H1 (cell line): ENCODE data around the gene C19orf38. TPM values are rescaled to one million over a fixed set of nuclear protein-coding genes. Genes with fewer than 3 reads are reported as not detected.

Source experiments
- CTCF ChIA-PET: fragments of 300-600 bp; sonication (Branson Sonifier 250); formaldehyde crosslinking; loops from one replicate; lab custom pipeline; 2021; ENCODE audit not compliant: partially characterized antibody; lab: Charles Lee
- POLR2A ChIA-PET: fragments of 300-600 bp; sonication (Branson Sonifier 250); formaldehyde crosslinking; loops from one replicate; lab custom pipeline; 2021; ENCODE audit warnings: inconsistent platforms; ENCODE audit not compliant: partially characterized antibody; lab: Charles Lee
- DNase-seq, 2 experiments: peaks; one replicate each; pipeline versions ENCODE4 v3.0.0 to v3.0.0-alpha.2; 2010 to 2022; ENCODE audit warnings: low spot score in 2 of 2, low read depth in 1 of 2, mixed read lengths in 1 of 2
- FAIRE-seq: peaks from 2 replicates; lab custom pipeline; 2011; peaks lifted over from hg19 to GRCh38; lab: Jason Lieb, UNC
- H2AFZ ChIP-seq: 2 replicates; pipeline ENCODE4 v1.8.1; 2012; ENCODE audit warnings: low read length, inconsistent platforms
- H2AK5ac ChIP-seq: 2 replicates; pipeline ENCODE4 v1.6.1; 2013; ENCODE audit warnings: low read depth, low read length
- H2BK120ac ChIP-seq: replicated peaks from 2 replicates; pipeline ENCODE3; 2013; ENCODE audit warnings: low read depth, low read length, inconsistent platforms
- H2BK12ac ChIP-seq: 2 replicates; pipeline ENCODE4 v1.6.1; 2013; ENCODE audit warnings: low read depth, low read length
- H2BK15ac ChIP-seq: 2 replicates; pipeline ENCODE4 v1.6.1; 2013; ENCODE audit warnings: low read length
- H2BK20ac ChIP-seq: 2 replicates; pipeline ENCODE4 v1.6.1; 2013; ENCODE audit warnings: low read length
- H2BK5ac ChIP-seq: 2 replicates; pipeline ENCODE4 v1.6.1; 2013; ENCODE audit warnings: low read depth, low read length
- H3K14ac ChIP-seq: 2 replicates; pipeline ENCODE4 v1.6.1; 2013; ENCODE audit warnings: inconsistent platforms; ENCODE audit not compliant: insufficient read length
- H3K18ac ChIP-seq: 2 replicates; pipeline ENCODE4 v1.6.1; 2013; ENCODE audit warnings: low read length; ENCODE audit errors: extremely low read depth
- H3K23ac ChIP-seq: 2 replicates; pipeline ENCODE4 v1.6.1; 2013; ENCODE audit warnings: inconsistent platforms; ENCODE audit not compliant: insufficient read length
- H3K23me2 ChIP-seq: 2 replicates; pipeline ENCODE4 v1.6.1; 2013; ENCODE audit warnings: low read depth, low read length
- H3K27ac ChIP-seq: 2 replicates; pipeline ENCODE4 v1.6.1; 2011; ENCODE audit warnings: low read depth, low read length, inconsistent platforms
- H3K27me3 ChIP-seq, 4 experiments: replicated peaks in 1 of 4; 1 replicate in 1 of 4; 2 replicates in 3 of 4; pipeline versions ENCODE4 v1.6.1 to v1.8.1; 2011 to 2013; ENCODE audit warnings: low read length in 3 of 4, mild to moderate bottlenecking in 3 of 4, inconsistent platforms in 2 of 4, mixed read lengths in 2 of 4, moderate library complexity in 1 of 4; ENCODE audit not compliant: control insufficient read depth in 3 of 4, insufficient read depth in 3 of 4; ENCODE audit errors: extremely low read depth in 1 of 4
- H3K36me3 ChIP-seq, 4 experiments: 2 replicates each; pipeline versions ENCODE4 v1.6.1 to v1.8.1; 2011 to 2013; ENCODE audit warnings: mild to moderate bottlenecking in 4 of 4, low read length in 3 of 4, moderate library complexity in 2 of 4, control low read depth in 1 of 4, inconsistent platforms in 1 of 4; ENCODE audit not compliant: insufficient read depth in 4 of 4, control insufficient read depth in 2 of 4
- H3K4ac ChIP-seq: replicated peaks from 2 replicates; pipeline ENCODE3; 2013; ENCODE audit warnings: low read length, low read depth, mixed read lengths, inconsistent platforms; ENCODE audit not compliant: insufficient read length
- H3K4me1 ChIP-seq, 4 experiments: replicated peaks in 1 of 4; 1 replicate in 1 of 4; 2 replicates in 3 of 4; pipeline versions ENCODE4 v1.6.1 to v1.8.1; 2011 to 2013; ENCODE audit warnings: low read length in 3 of 4, inconsistent platforms in 2 of 4, mixed read lengths in 1 of 4; ENCODE audit not compliant: insufficient read depth in 4 of 4, control insufficient read depth in 3 of 4
- H3K4me2 ChIP-seq, 2 experiments: 2 replicates each; pipeline versions ENCODE4 v1.6.1 to v1.8.1; 2011 to 2013; ENCODE audit warnings: low read depth in 2 of 2, low read length in 2 of 2, control low read depth in 1 of 2, inconsistent platforms in 1 of 2, mild to moderate bottlenecking in 1 of 2; ENCODE audit not compliant: insufficient read depth in 1 of 2
- H3K4me3 ChIP-seq, 4 experiments: fragments of 200-600, 300-600 bp in 1 of 4; sonication (generic), shearing (Covaris generic), sonication (Bioruptor Twin) in 1 of 4; 2 replicates each; pipeline versions ENCODE4 v1.5.1 to v1.8.1; 2011 to 2016; ENCODE audit warnings: low read length in 4 of 4, low read depth in 3 of 4, control low read depth in 2 of 4, inconsistent platforms in 2 of 4, mild to moderate bottlenecking in 2 of 4, mixed read lengths in 1 of 4, moderate library complexity in 1 of 4; ENCODE audit not compliant: insufficient read depth in 2 of 4; ENCODE audit errors: extremely low read depth in 1 of 4
- H3K56ac ChIP-seq: replicated peaks from 2 replicates; pipeline ENCODE3; 2013; ENCODE audit warnings: low read depth, mild to moderate bottlenecking, mixed read lengths, low read length, inconsistent platforms; ENCODE audit not compliant: insufficient read length
- H3K79me1 ChIP-seq: 2 replicates; pipeline ENCODE4 v1.6.1; 2013; ENCODE audit warnings: low read depth, low read length, control low read depth
- H3K79me2 ChIP-seq, 2 experiments: 2 replicates each; pipeline versions ENCODE4 v1.6.1 to v1.8.1; 2012 to 2013; ENCODE audit warnings: low read length in 2 of 2, mild to moderate bottlenecking in 2 of 2, inconsistent platforms in 1 of 2; ENCODE audit not compliant: insufficient read depth in 2 of 2, control insufficient read depth in 1 of 2
- H3K9ac ChIP-seq, 4 experiments: replicated peaks in 1 of 4; 1 replicate in 1 of 4; 2 replicates in 3 of 4; pipeline versions ENCODE4 v1.6.1 to v1.8.1; 2011 to 2013; ENCODE audit warnings: low read depth in 3 of 4, low read length in 3 of 4, control low read depth in 2 of 4, mild to moderate bottlenecking in 2 of 4, moderate library complexity in 2 of 4, inconsistent platforms in 1 of 4; ENCODE audit errors: extremely low read depth in 1 of 4
- H3K9me3 ChIP-seq, 2 experiments: 2 replicates each; pipeline versions ENCODE4 v1.6.1 to v1.8.1; 2012 to 2013; ENCODE audit warnings: mild to moderate bottlenecking in 2 of 2, moderate library complexity in 2 of 2, control low read depth in 1 of 2, inconsistent platforms in 1 of 2, low read depth in 1 of 2, low read length in 1 of 2, mixed read lengths in 1 of 2; ENCODE audit not compliant: insufficient read depth in 2 of 2
- H4K20me1 ChIP-seq, 2 experiments: replicated peaks in 1 of 2; 2 replicates each; pipeline versions ENCODE3 to v1.8.1; 2011 to 2013; ENCODE audit warnings: inconsistent platforms in 2 of 2, low read length in 2 of 2, mild to moderate bottlenecking in 1 of 2; ENCODE audit not compliant: insufficient read depth in 2 of 2, control insufficient read depth in 1 of 2
- H4K5ac ChIP-seq: 2 replicates; pipeline ENCODE4 v1.6.1; 2013; ENCODE audit warnings: low read length, low read depth, mixed read lengths, inconsistent platforms; ENCODE audit not compliant: insufficient read length
- H4K8ac ChIP-seq: 2 replicates; pipeline ENCODE4 v1.8.0; 2013; ENCODE audit warnings: mild to moderate bottlenecking, moderate library complexity, low read length, inconsistent platforms; ENCODE audit not compliant: insufficient read depth; ENCODE audit errors: extremely low read depth
- H4K91ac ChIP-seq: replicated peaks from 2 replicates; pipeline ENCODE3; 2013; ENCODE audit warnings: low read length, mixed read lengths, inconsistent platforms; ENCODE audit not compliant: insufficient read length
- ASH2L ChIP-seq: fragments of 200-600, 300-600 bp; sonication (generic); IDR thresholded peaks from one replicate; pipeline ENCODE4 v1.7.1; 2017; ENCODE audit warnings: low read length
- BRCA1 ChIP-seq: IDR thresholded peaks from 2 replicates; pipeline ENCODE4 v1.6.1; 2012; ENCODE audit warnings: low read depth, low read length, improper control_type of control experiment
- CBX8 ChIP-seq: fragments of 300-800, 300-1000 bp; sonication (generic); IDR thresholded peaks from 2 replicates; pipeline ENCODE4 v1.7.1; 2016; ENCODE audit warnings: low read depth, low read length, borderline replicate concordance
- CEBPB ChIP-seq: IDR thresholded peaks from 2 replicates; pipeline ENCODE4 v1.6.1; 2012; ENCODE audit warnings: low read depth, low read length
- CTBP2 ChIP-seq: IDR thresholded peaks from 2 replicates; pipeline ENCODE4 v1.7.0; 2011; ENCODE audit warnings: borderline replicate concordance, mild to moderate bottlenecking, moderate library complexity, mixed read lengths, low read length; ENCODE audit not compliant: insufficient read depth, insufficient read length
- EZH2 ChIP-seq: fragments of 200-600 bp; sonication (generic); IDR thresholded peaks from 2 replicates; pipeline ENCODE4 v1.7.1; 2012; ENCODE audit warnings: low read depth, mild to moderate bottlenecking, moderate library complexity, low read length, inconsistent platforms; ENCODE audit not compliant: severe bottlenecking
- JUN ChIP-seq: IDR thresholded peaks from 2 replicates; pipeline ENCODE4 v1.6.1; 2011; ENCODE audit warnings: low read depth, mild to moderate bottlenecking, improper control_type of control experiment, low read length
- KDM1A ChIP-seq: fragments of 200-600, 300-600 bp; sonication (generic); IDR thresholded peaks from 2 replicates; pipeline ENCODE4 v1.7.1; 2016; ENCODE audit warnings: mild to moderate bottlenecking, low read length, borderline replicate concordance
- KDM4A ChIP-seq: IDR thresholded peaks from one replicate; pipeline ENCODE4 v1.7.1; 2012; ENCODE audit warnings: low read depth, mild to moderate bottlenecking, moderate library complexity, low read length, inconsistent platforms; ENCODE audit not compliant: severe bottlenecking
- NRF1 ChIP-seq: IDR thresholded peaks from 2 replicates; pipeline ENCODE4 v1.6.1; 2011; ENCODE audit warnings: mild to moderate bottlenecking, low read depth, low read length, improper control_type of control experiment
- RNF2 ChIP-seq: fragments of 200-900, 300-1000 bp; sonication (generic); IDR thresholded peaks from 2 replicates; pipeline ENCODE4 v1.7.1; 2016; ENCODE audit warnings: borderline replicate concordance, low read depth, mild to moderate bottlenecking, antibody characterized with exemption, low read length; ENCODE audit not compliant: poor library complexity, severe bottlenecking; ENCODE audit errors: missing control alignments
- SIN3A ChIP-seq, 2 experiments: IDR thresholded peaks in 1 of 2; conservative IDR thresholded peaks in 1 of 2; 2 replicates each; pipeline ENCODE4 v1.6.1; 2011 to 2012; ENCODE audit warnings: low read length in 2 of 2, improper control_type of control experiment in 1 of 2, low read depth in 1 of 2, mild to moderate bottlenecking in 1 of 2
- SIRT6 ChIP-seq: IDR thresholded peaks from one replicate; pipeline ENCODE4 v1.7.1; 2012; ENCODE audit warnings: low read length, inconsistent platforms
- WGBS, 2 experiments: shearing (Covaris generic) in 1 of 2; methylation state at CpG; one replicate each; pipeline versions ENCODE4 v1.1.6 to v1.1.7; 2013 to 2015; ENCODE audit warnings: low lambda C conversion rate in 2 of 2, mixed read lengths in 2 of 2, inconsistent platforms in 1 of 2, low coverage in 1 of 2, missing lambda C conversion rate in 1 of 2; ENCODE audit not compliant: insufficient replicate concordance in 2 of 2, insufficient coverage in 1 of 2, insufficient read length in 1 of 2; ENCODE audit errors: extremely low coverage in 1 of 2, missing lambda C conversion rate in 1 of 2; 5-methylcytosine and 5-hydroxymethylcytosine counted together
- polyA plus RNA-seq, 7 experiments: library from polyadenylated mRNA; depleted of rRNA in 3 of 7; stranded (reverse) in 5 of 7; unstranded in 2 of 7; fragments of >200 nt in 5 of 7; fragments of 200-250 nt in 2 of 7; gene quantifications; 1 replicate in 5 of 7; 2 replicates in 1 of 7; 4 replicates in 1 of 7; pipeline versions ENCODE4 v1.2.1 to v1.2.3, GENCODE V29; 2011 to 2013; ENCODE audit warnings: missing spikeins in 2 of 7, mixed read lengths in 2 of 7
- total RNA-seq: library from RNA; stranded (reverse); fragmentation: NEBNext Ultra II Directional; extraction: Animal tissue kit (Norgen Biotek cat#: 25700); gene quantifications from 2 replicates; pipeline ENCODE4 v1.2.1, GENCODE V29; 2021

C19orf38 gene
- total and polyA plus RNA-seq, 2 of the 8 experiments (the other 6 are each of a cell fraction or from before 2014, with no cell fraction given): 0.53 TPM; not detected in 1

DNA sequence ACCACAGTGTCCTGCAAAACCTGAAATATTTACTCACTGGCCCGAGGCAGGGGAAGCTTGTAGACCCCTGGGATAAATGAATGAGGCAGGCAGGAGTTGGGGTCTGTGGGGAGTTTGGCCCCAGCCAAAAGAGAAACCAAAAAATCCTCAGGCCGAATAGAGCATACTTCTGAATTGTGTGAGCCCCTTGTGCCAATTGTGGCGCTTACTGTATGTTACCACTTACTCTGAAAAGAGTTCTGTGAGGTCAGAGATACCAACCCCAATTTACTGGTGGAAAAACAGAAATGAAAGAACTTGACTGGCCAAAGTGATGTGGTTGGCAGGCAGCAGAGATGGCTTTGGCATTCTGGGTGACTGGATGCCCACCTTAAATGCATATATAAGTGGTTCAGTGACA lies 30.0 kb downstream of the C19orf38 start:
- DNase-seq: no peak
- no peak overlapping the region for H4K5ac ChIP-seq
- peaks cover 26% of the 10 kb centered on the region for H3K79me1 ChIP-seq
- H4K20me1 ChIP-seq: peaks cover 0 to 6% of the 10 kb centered on the region in 2 experiments
- H3K27ac ChIP-seq: peak overlapping the region; percentile 42; the same call in 1 of the 2 replicates
- no peak overlapping the region for H3K4me2 ChIP-seq
- H2BK12ac ChIP-seq: no peak overlapping the region; the same call in 1 of the 2 replicates
- FAIRE-seq: no peak
- H3K56ac ChIP-seq: no peak overlapping the region
- no peak overlapping the region for H2BK120ac ChIP-seq
- H2AK5ac ChIP-seq: 0 out of 2 replicates have a peak overlapping the region, but pooled peaks have one; percentile 43
- H3K18ac ChIP-seq: no peak overlapping the region
- POLR2A ChIA-PET: interaction anchor here (1.1 to 6.4 kb wide), 2 partner anchors 12 to 43 kb away, joined by 4 to 72 read pairs; no protein-coding TSS in a partner anchor
- no peak overlapping the region for H2BK20ac ChIP-seq
- CTCF ChIA-PET: interaction anchor here (0.6 to 7.7 kb wide), 7 partner anchors 10 to 472 kb away, joined by 3 to 34 read pairs (median 4); no protein-coding TSS in a partner anchor
- no peak overlapping the region for H3K4me3 ChIP-seq
- H2BK5ac ChIP-seq: no peak overlapping the region
- no peak overlapping the region for H3K4ac ChIP-seq
- no peak overlapping the region for H3K14ac ChIP-seq
- H2BK15ac ChIP-seq: no peak overlapping the region
- peaks cover 0 to 8% (median 0%) of the 10 kb centered on the region in 4 experiments; a peak in 2 of 8 replicates for H3K36me3 ChIP-seq
- H3K4me1 ChIP-seq: peaks cover 17 to 29% (median 25%) of the 10 kb centered on the region in 4 experiments
- H3K79me2 ChIP-seq: peaks cover 8 to 94% of the 10 kb centered on the region in 2 experiments; a peak in 3 of 4 replicates
- no peak overlapping the region for H2AFZ ChIP-seq
- H3K27me3 ChIP-seq: no peaks in the 10 kb centered on the region
- H3K23ac ChIP-seq: no peak overlapping the region
- no peaks in the 10 kb centered on the region for H3K9me3 ChIP-seq
- WGBS, 2 experiments: 88% methylated on average over 3 of the region's 3 CpGs; no CpG with 5 or more reads in 1 of the 2 experiments
- H3K9ac ChIP-seq: no peak overlapping the region
- no peak overlapping the region for H4K8ac ChIP-seq
- H4K91ac ChIP-seq: peak overlapping the region; percentile 25
- H3K23me2 ChIP-seq: no peaks in the 10 kb centered on the region
- no peak for TF ChIP-seq CTBP2
- no peak for TF ChIP-seq JUN
- no peak for TF ChIP-seq RNF2
- no peak for TF ChIP-seq ASH2L
- no peak for TF ChIP-seq CBX8
- no peak for TF ChIP-seq SIN3A (conservative IDR thresholded peaks at IDR 0.05 in 1 of 2, IDR thresholded peaks at IDR 0.05 in 1 of 2; ENCODE audit: low read depth in 1 of 2, low read length in 2 of 2)
- TF ChIP-seq SIRT6: no peak
- no peak for TF ChIP-seq KDM1A
- TF ChIP-seq EZH2: no peak
- no peak for TF ChIP-seq KDM4A
- TF ChIP-seq BRCA1: no peak
- TF ChIP-seq CEBPB: no peak
- no peak for TF ChIP-seq NRF1
